K562 (cell line): ENCODE results near the gene ZNF358. TPM values are rescaled to one million over a fixed set of nuclear protein-coding genes. Genes with fewer than 3 reads are reported as not detected.

Source experiments
- CBX8 ChIP-seq: fragments of 200-600 bp; sonication (generic); IDR thresholded peaks from 2 replicates; pipeline ENCODE4 v1.6.1; 2012; ENCODE audit warnings: borderline replicate concordance, mixed run types, low read depth, mild to moderate bottlenecking, moderate library complexity, mixed read lengths, low read length, control low read depth, inconsistent platforms; ENCODE audit not compliant: poor library complexity, severe bottlenecking; ENCODE audit errors: extremely low read depth
- FOXK1 ChIP-seq: sonication (generic); formaldehyde crosslinking; IDR thresholded peaks from 2 replicates; pipeline ENCODE4 v1.8.0; 2022; ENCODE audit warnings: missing genetic modification reagents, mild to moderate bottlenecking, borderline replicate concordance
- GTF2A2 ChIP-seq: IDR thresholded peaks from 2 replicates; pipeline ENCODE4 v1.6.1; 2016; ENCODE audit warnings: mild to moderate bottlenecking, missing genetic modification characterization, missing compliant biosample characterization
- HSF4 ChIP-seq: fragments of 250-450 bp; sonication (Bioruptor Pico); IDR thresholded peaks from 2 replicates; pipeline ENCODE4 v2.1.2; 2022; ENCODE audit warnings: mild to moderate bottlenecking, moderate library complexity, borderline replicate concordance
- POLR2G ChIP-seq: fragments of 200-400 bp; formaldehyde crosslinking; IDR thresholded peaks from 2 replicates; pipeline ENCODE4 v1.6.1; 2017; ENCODE audit warnings: low read depth, mild to moderate bottlenecking, antibody characterized with exemption, low read length, moderate library complexity
- POU5F1 ChIP-seq: fragments of 150-350 bp; IDR thresholded peaks from 2 replicates; pipeline ENCODE4 v1.6.1; 2014; ENCODE audit warnings: borderline replicate concordance, low read length, low read depth, mild to moderate bottlenecking; ENCODE audit not compliant: partially characterized antibody
- PTBP1 ChIP-seq: fragments of 200-400 bp; formaldehyde crosslinking; IDR thresholded peaks from 2 replicates; pipeline ENCODE4 v1.6.1; 2017; ENCODE audit warnings: low read depth, low read length
- RCOR1 ChIP-seq, 2 experiments: IDR thresholded peaks; 2 replicates each; pipeline ENCODE4 v1.6.1; 2012; ENCODE audit warnings: low read depth in 2 of 2, low read length in 2 of 2, borderline replicate concordance in 1 of 2, improper control_type of control experiment in 1 of 2
- TBP ChIP-seq: optimal IDR thresholded peaks from 2 replicates; pipeline ENCODE3; 2011; ENCODE audit warnings: low read depth, low read length, improper control_type of control experiment
- VEZF1 ChIP-seq: fragments of 200-800 bp; sonication (Bioruptor generic); IDR thresholded peaks from 2 replicates; pipeline ENCODE4 v1.6.1; 2017; ENCODE audit warnings: missing genetic modification characterization, missing compliant biosample characterization
- ZNF133 ChIP-seq: fragments of 250-450 bp; sonication (Bioruptor Pico); IDR thresholded peaks from 2 replicates; pipeline ENCODE4 v1.4.0; 2020; ENCODE audit warnings: mild to moderate bottlenecking
- ZNF316 ChIP-seq: fragments of 450-650 bp; IDR thresholded peaks from 2 replicates; pipeline ENCODE4 v1.6.1; 2016
- ZNF551 ChIP-seq: fragments of 250-450 bp; sonication (Bioruptor Pico); IDR thresholded peaks from 2 replicates; pipeline ENCODE4 v1.5.0; 2021; ENCODE audit warnings: mild to moderate bottlenecking, moderate library complexity
- ZNF764 ChIP-seq: fragments of 250-450 bp; sonication (Bioruptor Pico); IDR thresholded peaks from 2 replicates; pipeline ENCODE4 v1.4.0; 2020; ENCODE audit warnings: low read depth, mild to moderate bottlenecking, moderate library complexity
- polyA plus RNA-seq, 8 experiments: library from polyadenylated mRNA; depleted of rRNA in 4 of 8; stranded (reverse) in 5 of 8; unstranded in 3 of 8; fragments of >200 nt; fragmentation: Nextera tagmentation in 2 of 8; fragmentation: Illumina TruSeq in 1 of 8; extraction: Ambion mirVana in 2 of 8; extraction: Trizol in 1 of 8; gene quantifications; 2 replicates each; pipeline versions ENCODE4 v1.2.1 to v1.2.3, GENCODE V29; 2011 to 2014; ENCODE audit warnings: inconsistent platforms in 1 of 8, missing spikeins in 1 of 8
- total RNA-seq, 7 experiments: library from RNA; depleted of rRNA in 6 of 7; stranded (reverse); fragments of >200 nt in 6 of 7; fragmentation: Illumina TruSeq in 2 of 7; extraction: Trizol in 2 of 7; gene quantifications; 2 replicates each; pipeline versions ENCODE4 v1.2.1 to v1.2.3, GENCODE V29; 2011 to 2021; ENCODE audit warnings: low replicate concordance in 1 of 7

ZNF358 gene
- total and polyA plus RNA-seq, 9 of the 15 experiments (the other 6 are each of a cell fraction or from before 2014, with no cell fraction given), result 0.04 to 17.2 (median 4.9) TPM

- TF ChIP-seq POU5F1, result no peak
- TF ChIP-seq PTBP1, result no peak
- TF ChIP-seq HSF4, result no peak
- no peak for TF ChIP-seq RCOR1 (IDR thresholded peaks at IDR 0.05; ENCODE audit: borderline replicate concordance in 1 of 2, low read depth in 2 of 2, low read length in 2 of 2)
- TF ChIP-seq ZNF764 (CRISPR knock-in tag), result no peak
- no peak for TF ChIP-seq FOXK1 (CRISPR knock-in tag)
- no peak for TF ChIP-seq ZNF551
- TF ChIP-seq CBX8, result no peak
- TF ChIP-seq VEZF1 (CRISPR knock-in tag), result no peak
- no peak for TF ChIP-seq TBP
- TF ChIP-seq ZNF133 (CRISPR knock-in tag), result no peak
- 0 out of 2 replicates have a peak, but pooled peaks have one; percentile 0 for TF ChIP-seq POLR2G
- TF ChIP-seq GTF2A2 (tag), result no peak
- TF ChIP-seq ZNF316, result no peak
Measured at GRCh38 chr19:7554990-7555864, 39.3 kb downstream of the ZNF358 start (continued).
